DMS153 treated with DMSO at 0.1 percent for 48 hours (cell line): ENCODE measurements around the gene TCF7L2.

Experiments
- DNase-seq: peaks from one replicate; lab custom pipeline; 2025; ENCODE audit not compliant: unreplicated experiment; lab: John Stamatoyannopoulos, UW

Gene TCF7L2

GRCh38 chr10:113175756-113176651 is 226.0 kb downstream of the TCF7L2 start:
- DNase-seq = no peak

GRCh38 chr10:113176652-113177155 is 226.7 kb downstream of the TCF7L2 start:
- no peak for DNase-seq

GRCh38 chr10:113177156-113177935 is 227.3 kb downstream of the TCF7L2 start:
- no peak for DNase-seq

- no peak for DNase-seq
These were observed 227.9 kb downstream of the TCF7L2 start for GRCh38 chr10:113177936-113178335.

GRCh38 chr10:113178771-113179170 is 228.7 kb downstream of the TCF7L2 start:
- no peak for DNase-seq

- DNase-seq = no peak
These were observed 229.2 kb downstream of the TCF7L2 start for GRCh38 chr10:113179265-113179664.

- no peak for DNase-seq
These were observed 229.9 kb downstream of the TCF7L2 start for GRCh38 chr10:113179966-113180365.

- DNase-seq = no peak
These were observed 230.5 kb downstream of the TCF7L2 start for GRCh38 chr10:113180401-113181154.

GRCh38 chr10:113182154-113182553 is 232.1 kb downstream of the TCF7L2 start:
- DNase-seq = no peak

GRCh38 chr10:113183573-113183972 is 233.5 kb downstream of the TCF7L2 start:
- no peak for DNase-seq

GRCh38 chr10:113187063-113187777 is 237.2 kb downstream of the TCF7L2 start:
- peak; percentile 42 for DNase-seq

- DNase-seq = no peak
These were observed 249.4 kb downstream of the TCF7L2 start for GRCh38 chr10:113199459-113199858.

GRCh38 chr10:113202011-113202410 is 252.0 kb downstream of the TCF7L2 start:
- no peak for DNase-seq

- no peak for DNase-seq
These were observed 257.9 kb downstream of the TCF7L2 start for GRCh38 chr10:113207924-113208323.

GRCh38 chr10:113213035-113213434 is 263.0 kb downstream of the TCF7L2 start:
- no peak for DNase-seq

- DNase-seq = no peak
These were observed 264.3 kb downstream of the TCF7L2 start for GRCh38 chr10:113214331-113214730.

GRCh38 chr10:113216102-113216501 is 266.1 kb downstream of the TCF7L2 start:
- no peak for DNase-seq
